ENCODE results near the gene WDSUB1.

Gene WDSUB1

GRCh38 chr2:159208438-159208837 lies 78.1 kb downstream of the WDSUB1 start:
- H3K4me2 ChIP-seq, result no peak overlapping the region
- no peaks in the 10 kb centered on the region for H3K27me3 ChIP-seq (ENCODE audit: insufficient read depth, low read depth)
- no peak for TF ChIP-seq CTCF (conservative IDR thresholded peaks at IDR 0.05; ENCODE audit: low read depth, low read length)

GRCh38 chr2:159206736-159207380 lies 79.6 kb downstream of the WDSUB1 start:
- Histone ChIP-seq H3K4me3 (IDR thresholded peaks at IDR 0.05; ENCODE audit: insufficient read depth, low read depth, low read length) (no peak overlapping the region), H3K79me2 (ENCODE audit: insufficient read depth, low read depth) (no peaks in the 10 kb centered on the region), H3K4me2 (no peak overlapping the region), H3K27me3 (ENCODE audit: insufficient read depth, low read depth) (no peaks in the 10 kb centered on the region), H3K9ac (no peak overlapping the region), H4K20me1 (ENCODE audit: insufficient read depth) (no peaks in the 10 kb centered on the region), H2AFZ (ENCODE audit: low read depth) (no peak overlapping the region), H3K4me1 (ENCODE audit: low read depth, poor library complexity, severe bottlenecking) (peaks cover 10% of the 10 kb centered on the region), H3K36me3 (ENCODE audit: insufficient read depth) (no peaks in the 10 kb centered on the region), H3K27ac (no peak overlapping the region)
- no peak for TF ChIP-seq CTCF (conservative IDR thresholded peaks at IDR 0.05; ENCODE audit: low read depth, low read length)

More at GRCh38 chr2:159208438-159208837, 78.1 kb downstream of the WDSUB1 start:
- Histone ChIP-seq H3K79me2 (ENCODE audit: insufficient read depth, low read depth) (no peaks in the 10 kb centered on the region), H3K36me3 (ENCODE audit: insufficient read depth) (no peaks in the 10 kb centered on the region), H3K9ac (no peak overlapping the region), H2AFZ (ENCODE audit: low read depth) (no peak overlapping the region), H3K4me3 (IDR thresholded peaks at IDR 0.05; ENCODE audit: insufficient read depth, low read depth, low read length) (no peak overlapping the region), H3K4me1 (ENCODE audit: low read depth, poor library complexity, severe bottlenecking) (peaks cover 21% of the 10 kb centered on the region), H4K20me1 (ENCODE audit: insufficient read depth) (no peaks in the 10 kb centered on the region), H3K27ac (no peak overlapping the region)

GRCh38 chr2:159204381-159205144 lies 81.9 kb downstream of the WDSUB1 start:
- Histone ChIP-seq H3K27ac (no peak overlapping the region), H2AFZ (ENCODE audit: low read depth) (no peak overlapping the region), H3K4me3 (IDR thresholded peaks at IDR 0.05; ENCODE audit: insufficient read depth, low read depth, low read length) (no peak overlapping the region), H3K4me2 (no peak overlapping the region), H3K4me1 (ENCODE audit: low read depth, poor library complexity, severe bottlenecking) (peaks cover 9% of the 10 kb centered on the region), H4K20me1 (ENCODE audit: insufficient read depth) (no peaks in the 10 kb centered on the region), H3K27me3 (ENCODE audit: insufficient read depth, low read depth) (no peaks in the 10 kb centered on the region), H3K79me2 (ENCODE audit: insufficient read depth, low read depth) (no peaks in the 10 kb centered on the region), H3K9ac (no peak overlapping the region), H3K36me3 (ENCODE audit: insufficient read depth) (no peaks in the 10 kb centered on the region; the same call in 1 of the 2 replicates)
- TF ChIP-seq CTCF (conservative IDR thresholded peaks at IDR 0.05; ENCODE audit: low read depth, low read length), result no peak

GRCh38 chr2:159202568-159203071 lies 83.9 kb downstream of the WDSUB1 start:
- Histone ChIP-seq H3K79me2 (ENCODE audit: insufficient read depth, low read depth) (no peaks in the 10 kb centered on the region), H3K27me3 (ENCODE audit: insufficient read depth, low read depth) (no peaks in the 10 kb centered on the region), H3K27ac (no peak overlapping the region), H3K36me3 (ENCODE audit: insufficient read depth) (no peaks in the 10 kb centered on the region; the same call in 1 of the 2 replicates), H3K9ac (no peak overlapping the region), H3K4me3 (IDR thresholded peaks at IDR 0.05; ENCODE audit: insufficient read depth, low read depth, low read length) (no peak overlapping the region), H4K20me1 (ENCODE audit: insufficient read depth) (no peaks in the 10 kb centered on the region), H3K4me1 (ENCODE audit: low read depth, poor library complexity, severe bottlenecking) (peaks cover 9% of the 10 kb centered on the region), H3K4me2 (no peak overlapping the region), H2AFZ (ENCODE audit: low read depth) (no peak overlapping the region)
- no peak for TF ChIP-seq CTCF (conservative IDR thresholded peaks at IDR 0.05; ENCODE audit: low read depth, low read length)
